Endometrial microvascular endothelial cells (primary cell): Measurements from ENCODE around the gene TRIOBP. TPM values are rescaled to one million over a fixed set of nuclear protein-coding genes. Genes with fewer than 3 reads are reported as not detected.

ENCODE experiments used
- in situ Hi-C: cut with HindIII; loops from 2 replicates; pipeline ENCODE4 v1.10.0; 2017; ENCODE audit warnings: low sequenced_read_pairs, low pct_unique_long_range_greater_than_20kb; ENCODE audit errors: inconsistent ontology term
- total RNA-seq: library from RNA; depleted of rRNA; stranded (reverse); fragments of >200 nt; gene quantifications from one replicate; pipeline ENCODE4 v1.2.3, GENCODE V29; 2015; ENCODE audit errors: inconsistent ontology term

Gene TRIOBP
- total RNA-seq, 1 donor from 2014 or later, result 135 TPM

GRCh38 chr22:37745548-37746365 is 48.9 kb downstream of the TRIOBP start:
- in situ Hi-C loops, result no loop called here

DNA sequence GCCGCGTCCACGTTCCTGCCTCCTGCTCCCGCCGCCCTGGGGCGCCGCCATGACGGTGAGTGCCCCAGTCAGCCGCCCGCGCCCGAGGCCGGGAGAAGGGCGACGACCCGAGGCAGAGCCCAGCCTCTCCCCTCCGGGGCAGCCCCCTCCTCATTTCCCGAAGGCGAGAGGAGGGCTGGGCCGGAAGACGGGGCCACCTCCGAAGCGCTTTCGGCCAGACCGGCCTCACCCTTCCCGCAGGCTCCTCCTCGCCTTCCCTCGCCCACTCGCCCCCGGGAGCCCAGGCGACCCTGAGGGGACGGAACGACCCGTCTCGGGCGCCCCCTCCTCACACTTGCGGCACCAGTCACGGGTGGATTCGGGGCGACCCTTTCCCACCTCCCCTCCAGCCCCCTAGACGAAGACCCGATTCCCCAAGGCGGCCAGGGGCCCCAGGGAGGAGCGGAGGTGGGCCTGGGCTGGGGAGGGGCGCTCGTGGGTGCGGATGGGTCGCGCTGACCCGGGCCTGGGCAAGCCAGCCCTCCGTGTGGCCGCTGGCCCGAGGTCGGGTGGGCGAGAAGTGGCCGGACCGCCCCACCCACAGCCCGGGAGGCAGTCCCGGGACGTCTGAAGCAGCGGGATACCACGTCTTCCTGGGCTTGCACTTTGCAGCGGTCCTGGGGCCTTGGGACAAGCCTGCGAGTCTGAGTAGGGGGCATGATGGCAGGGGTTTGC is 49.7 kb downstream of the TRIOBP start:
- in situ Hi-C loops, result no loop called here

GRCh38 chr22:37747080-37747714 is 50.3 kb downstream of the TRIOBP start:
- in situ Hi-C loops, result no loop called here

- in situ Hi-C loops, result no loop called here
These were observed 50.9 kb downstream of the TRIOBP start for GRCh38 chr22:37747715-37748100.

DNA sequence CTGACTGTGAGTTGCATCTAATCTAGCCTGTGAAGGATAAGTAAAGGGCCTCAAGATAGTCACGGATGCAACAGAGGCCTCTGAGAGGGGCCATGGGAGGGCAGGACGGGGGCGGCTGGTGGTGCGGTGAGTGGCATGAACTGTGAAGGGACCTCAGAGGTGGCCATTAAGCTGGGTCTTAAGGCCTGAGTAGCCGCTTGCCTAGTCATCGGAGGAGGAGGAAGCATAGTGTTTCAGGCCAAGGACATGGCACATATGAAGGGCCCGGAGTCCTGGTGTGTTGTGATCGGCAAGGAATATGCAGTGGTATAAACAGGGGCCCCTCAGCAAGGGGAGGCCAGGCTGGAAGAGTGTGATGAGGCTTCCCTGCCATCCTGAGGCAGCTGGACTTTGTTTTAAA is 51.8 kb downstream of the TRIOBP start:
- in situ Hi-C loops, result no loop called here

DNA sequence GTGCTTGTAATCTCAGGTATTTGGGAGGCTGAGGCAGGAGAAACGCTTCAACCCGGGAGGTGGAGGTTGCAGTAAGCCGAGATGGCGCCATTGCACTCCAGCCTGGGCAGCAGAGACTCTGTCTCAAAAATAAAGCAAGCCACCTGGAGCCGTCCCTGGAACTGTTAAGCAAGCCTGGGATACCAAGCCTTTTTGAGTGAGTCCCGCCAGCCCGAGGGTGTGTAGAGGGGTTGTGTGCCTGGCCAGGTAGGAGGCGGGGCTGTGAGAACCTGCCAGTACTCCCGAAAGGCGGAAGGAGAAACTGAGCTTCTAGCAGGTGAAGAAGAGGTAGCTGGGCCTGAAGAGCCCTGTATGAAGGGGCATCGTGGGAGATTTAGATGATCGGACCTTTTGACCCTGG is 52.4 kb downstream of the TRIOBP start:
- in situ Hi-C loops, result no loop called here

- in situ Hi-C loops, result no loop called here
These were observed 53.2 kb downstream of the TRIOBP start for GRCh38 chr22:37749831-37750595.

DNA sequence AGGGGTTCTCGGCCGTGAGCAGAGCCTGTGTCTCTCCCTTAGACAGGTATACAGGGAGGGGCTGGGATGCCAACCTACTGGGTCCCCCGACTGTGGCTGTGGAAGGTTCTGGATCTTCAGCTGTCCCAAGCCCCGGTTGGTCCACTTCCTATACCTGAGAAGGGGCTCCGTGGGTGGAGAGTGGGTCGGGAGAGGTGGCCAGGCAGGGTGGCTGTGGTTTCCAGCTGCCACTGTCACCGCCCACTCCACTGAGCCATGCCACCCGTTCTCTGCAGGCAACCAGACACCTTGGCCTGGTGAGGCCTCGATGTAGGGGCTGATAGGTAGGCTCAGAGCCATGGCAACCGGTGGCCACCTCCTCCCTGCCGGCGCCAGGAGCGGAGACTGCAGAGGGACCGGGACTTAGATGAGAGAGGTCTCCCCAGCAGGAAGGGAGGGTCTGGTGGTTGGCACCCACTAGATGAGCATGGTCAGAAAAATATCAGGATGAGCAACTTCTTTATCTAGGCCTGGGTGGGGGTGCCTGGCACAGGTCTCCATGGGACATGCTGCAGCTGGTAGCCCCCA is 53.8 kb downstream of the TRIOBP start:
- in situ Hi-C loops, result no loop called here

GRCh38 chr22:37751449-37752188 is 54.8 kb downstream of the TRIOBP start:
- in situ Hi-C loops, result no loop called here

- in situ Hi-C loops, result no loop called here
These were observed 55.6 kb downstream of the TRIOBP start for GRCh38 chr22:37752189-37753087.

DNA sequence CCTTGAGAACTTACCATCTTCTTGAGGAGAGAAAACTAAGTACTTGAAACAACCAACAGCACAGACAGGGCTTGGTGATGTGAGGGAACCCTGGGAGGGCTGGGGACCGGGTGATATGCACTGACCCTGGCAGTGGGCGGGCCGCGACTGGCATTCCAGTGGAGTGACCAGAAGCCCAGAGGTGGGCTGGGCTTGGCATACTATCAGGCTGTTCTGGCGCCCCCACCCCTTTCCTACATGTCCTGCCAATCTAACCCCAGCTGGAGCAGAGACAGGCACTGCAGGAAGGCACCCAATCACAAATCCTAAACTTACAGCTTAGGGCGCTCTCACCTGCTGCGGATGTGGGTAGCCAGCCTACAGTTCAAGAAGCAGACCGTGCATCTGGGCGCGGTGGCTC is 56.9 kb downstream of the TRIOBP start:
- in situ Hi-C loops, result no loop called here

DNA sequence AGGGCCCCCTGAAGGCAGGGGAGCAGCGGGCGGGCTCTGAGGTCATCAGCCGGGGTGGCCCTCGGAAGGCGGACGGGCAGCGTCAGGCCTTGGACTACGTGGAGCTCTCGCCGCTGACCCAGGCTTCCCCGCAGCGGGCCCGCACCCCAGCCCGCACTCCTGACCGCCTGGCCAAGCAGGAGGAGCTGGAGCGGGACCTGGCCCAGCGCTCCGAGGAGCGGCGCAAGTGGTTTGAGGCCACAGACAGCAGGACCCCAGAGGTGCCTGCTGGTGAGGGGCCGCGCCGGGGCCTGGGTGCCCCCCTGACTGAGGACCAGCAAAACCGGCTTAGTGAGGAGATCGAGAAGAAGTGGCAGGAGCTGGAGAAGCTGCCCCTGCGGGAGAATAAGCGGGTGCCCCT is 60.8 kb downstream of the TRIOBP start:
- in situ Hi-C loops, result no loop called here

- in situ Hi-C loops, result no loop called here
These were observed 61.8 kb downstream of the TRIOBP start for GRCh38 chr22:37758694-37759093.

- in situ Hi-C loops, result no loop called here
These were observed 62.4 kb downstream of the TRIOBP start for GRCh38 chr22:37759281-37759680.

DNA sequence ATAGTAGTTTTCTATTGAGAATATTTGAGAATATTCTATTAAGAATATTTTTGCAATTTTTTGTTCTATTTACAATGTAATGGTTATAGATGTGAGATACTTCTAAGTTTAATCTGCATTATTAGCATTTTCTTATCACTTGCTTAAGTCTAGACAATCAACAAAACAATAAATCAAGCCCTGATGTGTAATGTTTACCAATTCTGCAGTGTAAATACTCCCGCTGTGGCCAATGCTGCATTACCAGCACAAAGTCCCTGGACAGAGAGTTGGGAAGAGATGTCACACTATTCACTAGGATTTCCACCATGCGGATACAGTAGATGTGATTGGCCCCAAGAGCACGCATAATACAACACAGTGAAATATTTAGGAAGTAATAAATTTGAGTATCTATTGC is 63.3 kb downstream of the TRIOBP start:
- in situ Hi-C loops, result no loop called here

- in situ Hi-C loops, result no loop called here
These were observed 65.6 kb downstream of the TRIOBP start for GRCh38 chr22:37762389-37762836.

DNA sequence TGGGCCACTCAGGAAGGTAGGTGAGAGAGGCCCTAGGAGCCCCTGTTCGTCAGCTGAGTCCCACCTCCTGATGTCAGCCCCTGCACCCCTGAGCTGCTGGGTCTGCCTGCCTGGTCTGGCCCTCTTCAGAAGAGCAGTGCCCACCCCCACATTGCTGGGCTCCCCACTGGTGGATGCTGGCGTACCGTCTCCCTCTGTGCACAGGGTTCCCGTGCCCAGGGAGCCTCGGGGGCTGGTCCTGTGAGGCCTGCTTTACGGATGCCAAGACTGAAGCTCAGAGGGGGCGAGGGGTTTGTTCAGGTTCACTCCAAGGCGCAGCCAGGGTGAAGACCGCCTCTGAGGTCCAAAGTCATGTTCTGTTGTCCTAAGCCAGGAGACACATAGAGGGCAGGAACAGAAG is 66.2 kb downstream of the TRIOBP start:
- in situ Hi-C loops, result no loop called here
